HG03439 (cell line): ENCODE data around the gene HLA-C.
"Not testable (repeated sequence)": the region's sequence is repeated elsewhere in the genome, so short reads cannot be mapped to it uniquely, and the experiment has no call there.

Source experiments
- ATAC-seq: cut with Tn5 transposase; IDR thresholded peaks from one replicate; pipeline ENCODE4 v1.9.1; 2021; ENCODE audit warnings: mild to moderate bottlenecking, moderate library complexity; ENCODE audit not compliant: unreplicated experiment

HLA-C gene

DNA sequence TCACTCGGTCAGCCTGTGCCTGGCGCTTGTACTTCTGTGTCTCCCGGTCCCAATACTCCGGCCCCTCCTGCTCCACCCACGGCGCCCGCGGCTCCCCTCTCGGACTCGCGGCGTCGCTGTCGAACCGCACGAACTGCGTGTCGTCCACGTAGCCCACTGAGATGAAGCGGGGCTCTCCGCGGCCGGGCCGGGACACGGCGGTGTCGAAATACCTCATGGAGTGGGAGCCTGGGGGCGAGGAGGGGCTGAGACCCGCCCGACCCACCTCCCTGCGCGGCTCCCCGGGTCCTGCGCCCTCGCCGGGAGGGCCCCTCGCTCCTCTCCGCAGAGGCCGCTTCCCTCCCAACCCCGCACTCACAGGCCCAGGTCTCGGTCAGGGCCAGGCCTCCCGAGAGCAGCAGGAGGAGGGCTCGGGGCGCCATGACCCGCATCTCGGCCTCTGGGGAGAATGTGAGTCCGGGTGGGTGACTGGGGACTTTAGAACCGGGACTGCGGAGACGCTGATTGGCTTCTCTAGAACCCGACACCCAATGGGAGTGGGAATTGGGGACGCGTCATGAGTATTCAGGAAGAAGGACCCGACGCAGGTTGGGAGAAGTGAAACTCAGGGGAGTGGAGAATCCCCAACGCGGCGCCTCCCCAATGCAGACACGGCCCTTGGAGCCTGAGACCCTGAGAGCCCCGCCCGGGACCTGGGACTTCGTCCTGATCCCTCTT, at the start of gene HLA-C:
Gene HLA-C (minus strand): TSS at position 452 of the 717 bp plus-strand sequence. CDS start 21 bp downstream, at position 431.
- ATAC-seq, result peak; percentile 80

DNA sequence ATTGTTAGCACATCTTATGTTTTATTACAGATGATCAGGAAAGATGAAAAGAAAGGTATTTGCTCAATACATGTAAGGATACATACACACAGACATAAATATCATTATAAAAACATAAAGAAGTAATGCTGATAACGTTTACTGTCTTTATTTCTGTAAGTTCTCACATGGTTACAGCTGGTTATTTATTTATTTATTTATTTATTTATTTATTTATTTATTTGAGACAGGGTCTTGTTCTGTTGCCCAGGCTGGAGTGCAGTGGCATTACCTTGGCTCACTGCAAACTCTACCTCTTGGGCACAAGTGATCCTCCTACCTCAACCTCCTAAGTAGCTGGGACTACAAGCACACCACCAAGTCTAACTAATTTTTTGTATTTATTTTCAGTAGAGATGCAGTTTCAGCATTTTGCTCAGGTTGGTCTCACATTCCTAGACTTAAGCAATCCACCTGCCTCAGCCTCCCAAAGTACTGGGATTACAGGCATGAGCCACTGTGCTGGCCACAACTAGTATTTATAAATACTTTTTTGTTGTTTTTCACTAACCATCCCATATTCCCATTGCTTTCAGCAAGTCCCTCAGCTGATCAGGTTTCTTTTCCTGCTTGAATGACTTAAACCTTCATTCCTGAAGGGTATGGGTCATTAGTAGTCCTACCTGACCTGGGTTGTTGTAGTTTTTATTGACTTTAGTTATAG, 49.3 kb upstream of the HLA-C start:
- no peak for ATAC-seq

GRCh38 chr6:31317036-31317435, 45.1 kb upstream of the HLA-C start:
- ATAC-seq, result no peak

DNA sequence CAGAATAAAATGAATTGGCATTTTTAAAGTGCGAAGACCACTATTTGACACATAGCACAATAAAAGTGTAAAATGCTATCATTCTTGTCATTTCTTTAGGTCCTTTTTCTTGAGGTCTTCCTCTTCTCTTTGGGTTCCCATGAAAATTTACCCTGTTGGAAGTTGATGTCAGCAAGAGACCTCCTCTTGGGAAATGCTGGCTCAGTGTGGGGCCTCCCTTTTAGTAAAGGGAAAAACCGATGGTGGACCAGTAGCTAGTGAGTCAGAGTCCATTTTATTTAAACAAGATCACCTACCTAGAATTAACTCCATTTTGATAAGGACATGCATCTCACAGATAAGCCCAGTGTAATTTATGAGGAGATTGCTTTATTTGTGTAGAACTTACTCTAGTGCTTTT, 37.7 kb upstream of the HLA-C start:
- ATAC-seq, result no peak

DNA sequence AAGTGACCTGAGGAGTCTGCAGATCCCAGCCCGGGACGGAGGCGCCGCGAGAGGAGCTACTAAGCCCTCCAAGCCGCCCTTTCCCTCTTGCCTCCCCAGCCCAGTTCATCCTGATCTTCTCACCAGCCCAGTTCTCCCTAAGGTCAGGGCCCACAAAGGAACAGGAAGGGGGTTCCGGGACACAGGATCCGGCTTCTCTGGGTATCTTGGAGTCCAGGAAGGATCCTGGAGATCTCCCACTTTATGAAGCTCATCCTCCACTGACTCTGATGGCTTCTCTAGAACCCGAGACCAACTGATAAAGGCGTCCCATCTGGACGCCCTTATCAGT, 36.9 kb upstream of the HLA-C start:
- ATAC-seq, result no peak

DNA sequence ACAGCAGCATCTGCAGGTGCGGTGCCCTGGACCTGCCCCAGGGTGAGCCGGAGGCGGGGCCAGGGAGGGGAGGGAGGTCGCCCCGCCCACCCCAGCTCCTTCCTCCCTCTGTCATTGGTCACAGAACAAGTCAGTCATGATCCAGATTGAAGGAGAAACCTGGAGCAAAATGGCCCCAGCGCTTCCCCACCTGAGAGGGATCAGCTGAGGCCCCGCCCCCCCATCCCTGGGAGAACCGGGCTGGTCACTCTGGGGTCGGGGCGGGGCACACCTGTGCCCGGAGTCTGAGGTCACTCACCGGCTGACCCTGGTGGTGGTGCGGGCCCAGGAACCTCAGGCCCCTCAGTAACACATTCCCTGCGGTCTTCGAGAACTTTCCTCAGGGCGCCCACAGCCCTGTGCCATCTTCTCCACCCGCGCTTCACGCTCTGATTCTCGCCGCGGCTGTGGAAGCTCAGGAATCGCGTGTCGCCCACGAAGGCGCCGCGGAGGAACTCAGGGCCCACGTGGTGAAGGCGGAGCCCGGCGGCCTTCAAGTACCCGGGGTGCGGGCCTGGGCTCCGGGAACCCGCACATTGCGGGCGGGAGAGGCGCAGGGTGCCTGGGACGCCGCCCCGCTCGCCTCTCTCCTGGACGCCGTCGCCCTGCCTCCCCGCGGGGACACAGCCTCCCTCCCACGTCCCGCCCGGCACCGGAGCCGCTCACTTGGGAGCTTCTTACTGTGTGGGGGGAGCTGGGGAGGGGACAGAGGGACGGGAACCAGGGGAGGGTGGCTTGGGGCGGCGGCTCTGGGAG, 36.4 kb upstream of the HLA-C start:
- no peak for ATAC-seq

DNA sequence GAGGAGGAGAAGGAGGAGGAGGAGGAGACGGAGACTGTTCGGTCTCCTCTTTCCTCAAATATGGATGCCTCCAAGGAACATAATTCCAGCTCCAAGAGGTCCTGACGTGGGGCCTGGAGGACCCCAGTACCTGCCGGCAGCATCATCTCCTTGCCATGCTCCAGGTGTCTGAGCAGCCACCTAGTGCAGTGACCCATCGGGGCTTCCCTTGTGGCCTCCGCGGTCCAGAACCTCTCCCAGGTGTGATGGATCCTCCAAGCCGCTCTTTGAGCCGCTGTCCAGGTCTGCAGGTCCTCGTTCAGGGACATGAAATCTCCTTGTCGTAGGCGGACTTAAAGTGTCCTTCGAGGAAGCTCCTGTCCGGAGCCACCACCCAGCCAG, 35.8 kb upstream of the HLA-C start:
- ATAC-seq, result no peak

- ATAC-seq, result no peak
These were observed 33.9 kb upstream of the HLA-C start for GRCh38 chr6:31305703-31306219.

- no peak for ATAC-seq
These were observed 32.8 kb upstream of the HLA-C start for GRCh38 chr6:31304683-31305082.

- ATAC-seq, result no peak
These were observed 28.9 kb upstream of the HLA-C start for GRCh38 chr6:31300797-31301196.

- ATAC-seq, result no peak
These were observed 28.1 kb upstream of the HLA-C start for GRCh38 chr6:31299947-31300346.

DNA sequence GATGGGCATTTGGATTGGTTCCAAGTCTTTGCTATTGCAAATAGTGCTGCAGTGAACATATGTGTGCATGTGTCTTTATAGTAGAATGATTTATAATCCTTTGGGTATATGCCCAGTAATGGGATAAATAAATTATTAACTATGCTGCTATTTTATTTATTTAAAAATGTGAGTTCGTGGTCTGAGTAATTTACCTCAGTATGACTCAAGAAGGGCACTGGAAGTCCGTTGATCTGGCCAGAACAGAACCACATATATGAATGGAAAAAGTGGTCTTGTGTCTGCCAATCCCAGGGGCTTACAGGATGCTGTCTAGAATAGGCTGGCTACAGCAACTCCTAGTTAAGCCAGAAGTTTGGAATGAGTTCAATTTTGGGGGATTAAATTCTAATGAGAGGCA, 27.6 kb upstream of the HLA-C start:
- no peak for ATAC-seq

- ATAC-seq, result no peak
These were observed 22.2 kb upstream of the HLA-C start for GRCh38 chr6:31294056-31294455.

DNA sequence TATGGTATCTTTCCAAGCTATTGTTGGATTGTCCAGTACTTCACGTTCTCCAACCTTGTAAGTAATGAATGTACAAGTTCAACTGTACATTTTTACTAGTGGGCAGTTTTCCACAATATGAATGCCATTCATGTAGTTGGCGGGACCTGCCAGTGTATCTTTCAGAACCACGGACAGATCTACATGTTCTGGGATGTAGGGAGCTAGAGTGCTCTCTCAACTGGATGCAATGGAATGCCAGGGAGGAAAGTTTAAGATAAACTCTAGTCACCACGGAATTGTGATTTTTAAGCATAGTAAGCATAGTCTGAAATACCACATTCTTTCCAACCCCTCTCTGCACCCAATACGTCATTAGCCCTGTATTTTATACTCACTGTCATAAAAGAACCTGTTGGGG, 21.5 kb upstream of the HLA-C start:
- ATAC-seq, result no peak

DNA sequence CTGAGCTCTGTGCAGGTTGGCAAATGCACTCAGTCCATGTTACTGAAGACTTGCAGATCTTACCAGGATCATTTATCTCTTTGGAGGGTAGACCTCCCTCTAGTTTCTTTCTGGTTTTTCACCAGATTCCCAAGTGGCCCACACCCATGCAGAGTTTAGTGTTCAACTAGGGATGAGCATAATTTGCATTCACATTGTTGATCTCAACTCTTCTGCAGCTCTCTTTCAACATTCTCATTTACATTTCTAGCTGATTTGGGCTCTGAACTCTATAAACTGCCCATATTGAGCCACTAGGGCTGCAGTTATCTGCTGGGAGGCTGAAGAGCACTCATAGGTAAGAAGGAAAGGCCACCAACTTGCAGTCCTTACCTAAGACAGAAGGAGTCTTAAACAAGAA, 17.9 kb upstream of the HLA-C start:
- ATAC-seq, result no peak

DNA sequence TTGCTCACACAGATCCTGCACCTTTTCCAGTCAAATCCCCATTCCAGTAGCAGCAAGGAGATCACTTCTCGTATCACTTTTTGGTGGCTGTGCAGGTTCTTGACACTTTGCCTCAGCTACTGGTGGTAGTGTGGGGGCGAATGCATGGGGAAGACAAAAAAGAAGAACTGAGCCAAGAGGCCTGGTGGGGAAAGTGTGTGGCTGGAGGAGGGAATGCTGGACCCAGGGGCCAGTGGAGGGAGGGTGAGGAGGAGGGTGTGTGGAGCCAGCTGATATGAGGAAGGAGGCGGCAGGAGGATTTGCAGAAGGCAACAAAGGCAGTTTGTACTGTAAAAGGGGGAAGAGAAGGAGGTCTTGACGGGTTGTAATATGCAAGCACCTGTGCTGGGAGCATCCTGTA, 15.7 kb upstream of the HLA-C start:
- no peak for ATAC-seq

DNA sequence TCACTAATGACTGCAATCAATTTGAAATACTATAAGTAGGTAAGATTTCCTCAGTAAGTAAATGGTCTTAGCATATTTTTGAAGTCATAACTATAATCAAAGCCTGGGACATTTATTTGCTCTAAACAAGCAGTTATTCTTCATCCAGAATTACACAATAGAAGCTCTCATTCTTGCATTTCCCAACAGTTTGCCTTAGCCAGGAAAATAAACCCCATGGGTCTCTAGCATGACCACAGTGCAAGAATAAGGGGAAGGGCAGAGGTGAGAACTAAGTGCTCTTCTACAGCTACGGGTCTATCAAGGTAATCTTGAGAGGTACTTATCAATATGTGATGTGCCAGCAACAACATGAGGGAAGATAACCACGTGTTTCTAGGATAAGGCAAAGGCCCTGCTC, 14.1 kb upstream of the HLA-C start:
- ATAC-seq, result no peak

DNA sequence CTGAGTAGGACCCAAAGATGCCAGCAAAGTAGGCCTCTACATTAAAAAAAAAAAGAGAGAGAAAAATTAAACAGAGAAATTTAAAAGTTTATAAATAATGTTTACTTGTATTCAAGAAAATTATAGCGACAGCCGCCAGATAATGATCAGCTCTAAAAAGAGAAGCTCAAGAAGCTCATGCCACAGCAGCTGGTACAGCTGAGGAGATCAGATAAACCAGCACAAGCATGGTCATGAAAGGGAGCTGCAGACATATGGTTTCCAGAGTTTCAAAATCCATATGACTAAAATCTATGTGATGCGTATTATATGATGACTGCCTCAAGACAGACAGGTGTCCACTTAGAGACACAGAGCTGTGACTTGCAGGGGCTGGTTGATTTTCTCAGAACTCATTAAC, 13.6 kb upstream of the HLA-C start:
- ATAC-seq, result no peak

DNA sequence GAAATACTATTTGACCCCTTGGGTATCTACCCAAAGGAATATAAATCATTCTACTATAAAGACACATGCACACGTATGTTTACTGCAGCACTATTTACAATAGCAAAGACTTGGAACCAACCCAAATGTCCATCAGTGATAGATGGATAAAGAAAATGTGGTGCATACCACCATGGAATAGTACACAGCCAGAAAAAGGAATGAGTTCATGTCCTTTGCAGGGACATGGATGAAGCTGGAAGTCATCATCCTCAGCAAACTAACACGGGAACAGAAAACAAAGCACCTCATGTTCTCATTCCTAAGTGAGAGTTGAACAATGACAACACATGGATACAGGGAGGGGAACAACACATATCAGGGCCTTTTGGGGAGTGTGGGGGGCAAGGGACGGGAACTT, 7.8 kb upstream of the HLA-C start:
- ATAC-seq, result not testable (repeated sequence)

- ATAC-seq, result no peak
These were observed 1.1 kb upstream of the HLA-C start for GRCh38 chr6:31272836-31273626.

GRCh38 chr6:31272436-31272835, 544 bp upstream of the HLA-C start:
- peak; percentile 2 for ATAC-seq
